ENCODE measurements around the gene ZCCHC8. TPM values are rescaled to one million over a fixed set of nuclear protein-coding genes. Genes with fewer than 3 reads are reported as not detected.
A peak's percentile ranks its signal among the peaks of the same experiment; 100 is the strongest.

Gene ZCCHC8
- polyA plus RNA-seq (2011; rRNA removed) = 35.6 and 40.1 TPM in 2 replicates
- polyA plus RNA-seq (2012; cell fraction: cytosol; rRNA removed) = 17.0 and 18.9 TPM in 2 replicates
- 27.9 and 41.5 TPM in 2 replicates for polyA plus RNA-seq (2012; cell fraction: nucleus; rRNA removed)
- polyA plus RNA-seq (2017; fragmentation: RNase III; extraction: RNeasy Plus Mini Kit Qiagen cat#74134 plus additional on column Dnase treatment) = 20.9 to 23.2 TPM (median 21.1 TPM) in 3 replicates
- polyA minus RNA-seq (2011; rRNA and poly(A)+ RNA removed) = 22.8 and 23.7 TPM in 2 replicates

- 3% methylated on average over 52 of the region's 52 CpGs for WGBS (ENCODE audit: missing lambda C conversion rate)
- DNase-seq (ENCODE audit: low read depth in 1 of 2, low spot score in 1 of 2) (peak; percentile 98 to 99), FAIRE-seq (peak; percentile 56), ATAC-seq (peak; percentile 95 to 96)
- H3K4me1 ChIP-seq = peaks cover 20% of the 10 kb centered on the region
- POLR2A ChIA-PET = interaction anchor here (0.7 to 4.3 kb wide), 13 partner anchors 9 to 165 kb away, joined by 3 to 53 read pairs (median 5); partner anchors contain the start of genes KNTC1 and RSRC2
- peak within 1 kb of the TSS; percentile 72 for H3K4me2 ChIP-seq
- CTCF ChIA-PET = interaction anchor here (0.6 to 3.0 kb wide), 12 partner anchors 9 to 252 kb away, joined by 3 to 13 read pairs (median 4); partner anchors contain the start of gene DENR
- H3K4me3 ChIP-seq = peak within 1 kb of the TSS; percentile 70
- no peak for TF ChIP-seq RARB (CRISPR knock-in tag; IDR thresholded peaks at IDR 0.05)
- no peak for TF ChIP-seq FOSL2 (IDR thresholded peaks at IDR 0.05)
- peak; percentile 13; the same call in 1 of the 2 replicates for TF ChIP-seq FOSL2 (CRISPR knock-in tag; IDR thresholded peaks at IDR 0.05)
- TF ChIP-seq CTCF (IDR thresholded peaks at IDR 0.05) = peak; percentile 30
- peak; percentile 6; the same call in 1 of the 2 replicates for TF ChIP-seq MYC (IDR thresholded peaks at IDR 0.05; ENCODE audit: borderline replicate concordance, low read length)
- no peak for TF ChIP-seq HEYL (CRISPR knock-in tag; IDR thresholded peaks at IDR 0.05)
- peak; percentile 84 for TF ChIP-seq MAX (IDR thresholded peaks at IDR 0.05)
- 0 out of 5 replicates have a peak, but pooled peaks of 1 of the 2 experiments have one; percentile 12 for TF ChIP-seq RAD21 (conservative IDR thresholded peaks at IDR 0.05 in 1 of 2, IDR thresholded peaks at IDR 0.05 in 1 of 2)
- TF ChIP-seq JUN (IDR thresholded peaks at IDR 0.05) = peak; percentile 65 to 84; a peak in 4 of 5 replicates
- no peak for TF ChIP-seq MAFK (IDR thresholded peaks at IDR 0.05; ENCODE audit: partially characterized antibody)
- no peak for TF ChIP-seq NR3C1 (IDR thresholded peaks at IDR 0.05)
- TF ChIP-seq BHLHE40 (IDR thresholded peaks at IDR 0.05; ENCODE audit: low read depth, low read length) = no peak
- TF ChIP-seq USF2 (IDR thresholded peaks at IDR 0.05) = peak; percentile 63; the same call in 1 of the 2 replicates
- peak; percentile 73; the same call in 1 of the 2 replicates for TF ChIP-seq PHF8 (IDR thresholded peaks at IDR 0.05; ENCODE audit: borderline replicate concordance, low read depth)
- TF ChIP-seq GATA3 (IDR thresholded peaks at IDR 0.05; ENCODE audit: borderline replicate concordance) = no peak
- no peak for TF ChIP-seq HMGXB4 (CRISPR knock-in tag; IDR thresholded peaks at IDR 0.05; ENCODE audit: borderline replicate concordance)
- no peak for TF ChIP-seq SMC3 (IDR thresholded peaks at IDR 0.05)
- peak; percentile 59; the same call in 1 of the 2 replicates for TF ChIP-seq KDM5A (IDR thresholded peaks at IDR 0.05)
- TF ChIP-seq EP300 (IDR thresholded peaks at IDR 0.05) = no peak
- TF ChIP-seq BCL3 (IDR thresholded peaks at IDR 0.05) = no peak
- TF ChIP-seq PBX3 (IDR thresholded peaks at IDR 0.05) = no peak; the same call in 1 of the 2 replicates
- peak; percentile 63 for TF ChIP-seq POLR2A (IDR thresholded peaks at IDR 0.05; ENCODE audit: low read length)
- no peaks in the 10 kb centered on the region for H3K9me3 ChIP-seq
- peak within 1 kb of the TSS; percentile 94 to 98 for H3K27ac ChIP-seq
Observed at GRCh38 chr12:122500685-122501488, at the start of gene ZCCHC8. Gene ZCCHC8 (minus strand): TSS chr12:122500932. CDS start chr12:122500840, 92 bp downstream.
